K562 (cell line): ENCODE results near the gene GSK3B. TPM values are rescaled to one million over a fixed set of nuclear protein-coding genes. Genes with fewer than 3 reads are reported as not detected.

Experiments
- ASH1L ChIP-seq: fragments of 450-650 bp; IDR thresholded peaks from 2 replicates; pipeline ENCODE4 v1.6.1; 2018; ENCODE audit warnings: borderline replicate concordance, mild to moderate bottlenecking, low read depth; ENCODE audit not compliant: partially characterized antibody
- CHD1 ChIP-seq: fragments of 200-600 bp; sonication (generic); IDR thresholded peaks from one replicate; pipeline ENCODE4 v1.6.1; 2012; ENCODE audit warnings: mild to moderate bottlenecking, moderate library complexity, low read length, inconsistent platforms
- CREB1 ChIP-seq, 2 experiments: sonication (generic) in 1 of 2; formaldehyde crosslinking in 1 of 2; IDR thresholded peaks; 2 replicates each; pipeline versions ENCODE4 v1.6.1 to v1.8.0; 2012 to 2022; ENCODE audit warnings: inconsistent platforms in 1 of 2, mild to moderate bottlenecking in 1 of 2, missing genetic modification reagents in 1 of 2, moderate library complexity in 1 of 2
- CREM ChIP-seq: IDR thresholded peaks from 2 replicates; pipeline ENCODE4 v1.6.1; 2014; ENCODE audit warnings: antibody characterized with exemption, low read depth
- NFYB ChIP-seq: IDR thresholded peaks from 2 replicates; pipeline ENCODE4 v1.6.1; 2011; ENCODE audit warnings: mild to moderate bottlenecking, moderate library complexity; ENCODE audit not compliant: insufficient read length; ENCODE audit errors: extremely low read depth
- RBM25 ChIP-seq: fragments of 200-400 bp; formaldehyde crosslinking; IDR thresholded peaks from 2 replicates; pipeline ENCODE4 v1.6.1; 2018; ENCODE audit warnings: low read length, low read depth, moderate library complexity; ENCODE audit not compliant: severe bottlenecking
- RCOR1 ChIP-seq, 2 experiments: IDR thresholded peaks; 2 replicates each; pipeline ENCODE4 v1.6.1; 2012; ENCODE audit warnings: low read depth in 2 of 2, low read length in 2 of 2, borderline replicate concordance in 1 of 2, improper control_type of control experiment in 1 of 2
- SAFB2 ChIP-seq: fragments of 200-400 bp; formaldehyde crosslinking; IDR thresholded peaks from 2 replicates; pipeline ENCODE4 v1.6.1; 2018; ENCODE audit warnings: borderline replicate concordance, low read length, low read depth, moderate library complexity; ENCODE audit not compliant: severe bottlenecking
- SIN3A ChIP-seq, 2 experiments: fragments of 150-350 bp in 1 of 2; IDR thresholded peaks; 2 replicates each; pipeline ENCODE4 v1.6.1; 2011 to 2016; ENCODE audit warnings: borderline replicate concordance in 2 of 2, low read depth in 2 of 2, low read length in 2 of 2, mild to moderate bottlenecking in 2 of 2, moderate library complexity in 2 of 2; ENCODE audit not compliant: control insufficient read depth in 1 of 2
- SIX5 ChIP-seq, 2 experiments: IDR thresholded peaks; 2 replicates each; pipeline ENCODE4 v1.6.1; 2011; ENCODE audit warnings: low read length in 2 of 2, borderline replicate concordance in 1 of 2, low read depth in 1 of 2, mild to moderate bottlenecking in 1 of 2, moderate library complexity in 1 of 2; ENCODE audit not compliant: insufficient read depth in 1 of 2
- SRSF1 ChIP-seq: fragments of 200-400 bp; formaldehyde crosslinking; IDR thresholded peaks from 2 replicates; pipeline ENCODE4 v1.6.1; 2017; ENCODE audit warnings: mild to moderate bottlenecking, low read depth, low read length, moderate library complexity
- TBP ChIP-seq: optimal IDR thresholded peaks from 2 replicates; pipeline ENCODE3; 2011; ENCODE audit warnings: low read depth, low read length, improper control_type of control experiment
- ZNF707 ChIP-seq: fragments of 250-450 bp; sonication (Bioruptor Pico); conservative IDR thresholded peaks from 2 replicates; pipeline ENCODE4 v1.8.0; 2022; ENCODE audit warnings: inconsistent platforms, mild to moderate bottlenecking, moderate library complexity
- polyA plus RNA-seq, 8 experiments: library from polyadenylated mRNA; depleted of rRNA in 4 of 8; stranded (reverse) in 5 of 8; unstranded in 3 of 8; fragments of >200 nt; fragmentation: Nextera tagmentation in 2 of 8; fragmentation: Illumina TruSeq in 1 of 8; extraction: Ambion mirVana in 2 of 8; extraction: Trizol in 1 of 8; gene quantifications; 2 replicates each; pipeline versions ENCODE4 v1.2.1 to v1.2.3, GENCODE V29; 2011 to 2014; ENCODE audit warnings: inconsistent platforms in 1 of 8, missing spikeins in 1 of 8
- total RNA-seq, 7 experiments: library from RNA; depleted of rRNA in 6 of 7; stranded (reverse); fragments of >200 nt in 6 of 7; fragmentation: Illumina TruSeq in 2 of 7; extraction: Trizol in 2 of 7; gene quantifications; 2 replicates each; pipeline versions ENCODE4 v1.2.1 to v1.2.3, GENCODE V29; 2011 to 2021; ENCODE audit warnings: low replicate concordance in 1 of 7
- TF ChIP-seq, protein P1 (sequence below): fragments of 450-650 bp; formaldehyde crosslinking; IDR thresholded peaks from 2 replicates; pipeline ENCODE4 v1.4.0; 2020; ENCODE audit warnings: mild to moderate bottlenecking, moderate library complexity
- TF ChIP-seq, protein P2 (sequence below): fragments of 450-650 bp; IDR thresholded peaks from 2 replicates; pipeline ENCODE4 v1.6.1; 2016
- TF ChIP-seq, protein P3 (sequence below): fragments of 250-450 bp; sonication (Bioruptor Pico); IDR thresholded peaks from 2 replicates; pipeline ENCODE4 v1.5.0; 2020; ENCODE audit warnings: mild to moderate bottlenecking, borderline replicate concordance
- TF ChIP-seq, protein P4 (sequence below): fragments of 450-650 bp; IDR thresholded peaks from 2 replicates; pipeline ENCODE4 v1.6.1; 2017; ENCODE audit warnings: antibody characterized with exemption
- TF ChIP-seq, protein P5 (sequence below): fragments of 450-650 bp; formaldehyde crosslinking; IDR thresholded peaks from 2 replicates; pipeline ENCODE4 v1.4.0; 2020; ENCODE audit warnings: mild to moderate bottlenecking

Gene GSK3B
- total and polyA plus RNA-seq, 9 of the 15 experiments (the other 6 are each of a cell fraction or from before 2014, with no cell fraction given): 4.7 to 25.0 (median 18.7) TPM

DNA sequence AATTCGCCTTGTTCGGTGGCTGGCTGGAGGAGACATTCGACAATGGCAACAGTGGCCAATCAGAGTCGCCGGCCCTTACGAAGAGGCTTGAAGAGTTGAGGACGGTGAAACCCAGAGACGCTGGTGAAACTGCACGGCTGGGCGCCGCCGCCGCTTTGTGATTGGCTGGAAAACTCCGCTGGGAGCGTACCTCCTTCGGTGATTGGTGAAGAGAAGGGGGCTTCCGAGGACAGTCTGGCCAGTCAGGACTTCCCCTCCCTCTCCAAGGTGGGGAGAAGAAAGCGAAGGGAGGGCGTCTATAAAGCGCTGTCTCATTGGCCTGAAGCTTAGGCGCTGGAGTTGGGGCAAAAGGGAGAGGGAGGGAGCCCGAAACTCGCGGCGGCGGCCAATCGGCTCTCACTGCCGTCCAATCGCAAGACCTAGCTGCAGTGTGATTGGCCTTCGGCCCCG is 554 bp upstream of the GSK3B start (continued):
- TF ChIP-seq TBP (peak; percentile 53), SRSF1 (0 out of 2 replicates have a peak, but pooled peaks have one; percentile 7), SAFB2 (no peak), CHD1 (no peak), CREB1 (IDR thresholded peaks at IDR 0.05) (peak; percentile 10; the same call in 1 of the 2 replicates), CREB1 (CRISPR knock-in tag; IDR thresholded peaks at IDR 0.05) (no peak), RCOR1 (IDR thresholded peaks at IDR 0.05; ENCODE audit: borderline replicate concordance in 1 of 2, low read depth in 2 of 2, low read length in 2 of 2) (peak in 1 of 2 experiments; percentile 45; a peak in 1 of 4 replicates), NFYB (peak; percentile 96), SIN3A (IDR thresholded peaks at IDR 0.05; ENCODE audit: borderline replicate concordance in 2 of 2, control insufficient read depth in 1 of 2, low read depth in 2 of 2, low read length in 2 of 2) (no peak), SIX5 (IDR thresholded peaks at IDR 0.05; ENCODE audit: borderline replicate concordance in 1 of 2, insufficient read depth in 1 of 2, low read depth in 1 of 2, low read length in 2 of 2) (no peak), ASH1L (peak; percentile 89), RBM25 (peak; percentile 87), ZNF707 (no peak), CREM (peak; percentile 52; the same call in 1 of the 2 replicates)
- TF ChIP-seq, protein P1, sequence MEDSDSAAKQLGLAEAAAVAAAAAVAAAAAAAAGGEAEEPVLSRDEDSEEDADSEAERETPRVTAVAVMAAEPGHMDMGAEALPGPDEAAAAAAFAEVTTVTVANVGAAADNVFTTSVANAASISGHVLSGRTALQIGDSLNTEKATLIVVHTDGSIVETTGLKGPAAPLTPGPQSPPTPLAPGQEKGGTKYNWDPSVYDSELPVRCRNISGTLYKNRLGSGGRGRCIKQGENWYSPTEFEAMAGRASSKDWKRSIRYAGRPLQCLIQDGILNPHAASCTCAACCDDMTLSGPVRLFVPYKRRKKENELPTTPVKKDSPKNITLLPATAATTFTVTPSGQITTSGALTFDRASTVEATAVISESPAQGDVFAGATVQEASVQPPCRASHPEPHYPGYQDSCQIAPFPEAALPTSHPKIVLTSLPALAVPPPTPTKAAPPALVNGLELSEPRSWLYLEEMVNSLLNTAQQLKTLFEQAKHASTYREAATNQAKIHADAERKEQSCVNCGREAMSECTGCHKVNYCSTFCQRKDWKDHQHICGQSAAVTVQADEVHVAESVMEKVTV: 0 out of 2 replicates have a peak, but pooled peaks have one; percentile 2
- TF ChIP-seq, protein P2, sequence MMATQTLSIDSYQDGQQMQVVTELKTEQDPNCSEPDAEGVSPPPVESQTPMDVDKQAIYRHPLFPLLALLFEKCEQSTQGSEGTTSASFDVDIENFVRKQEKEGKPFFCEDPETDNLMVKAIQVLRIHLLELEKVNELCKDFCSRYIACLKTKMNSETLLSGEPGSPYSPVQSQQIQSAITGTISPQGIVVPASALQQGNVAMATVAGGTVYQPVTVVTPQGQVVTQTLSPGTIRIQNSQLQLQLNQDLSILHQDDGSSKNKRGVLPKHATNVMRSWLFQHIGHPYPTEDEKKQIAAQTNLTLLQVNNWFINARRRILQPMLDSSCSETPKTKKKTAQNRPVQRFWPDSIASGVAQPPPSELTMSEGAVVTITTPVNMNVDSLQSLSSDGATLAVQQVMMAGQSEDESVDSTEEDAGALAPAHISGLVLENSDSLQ: peak; percentile 32; the same call in 1 of the 2 replicates
- TF ChIP-seq, protein P3, sequence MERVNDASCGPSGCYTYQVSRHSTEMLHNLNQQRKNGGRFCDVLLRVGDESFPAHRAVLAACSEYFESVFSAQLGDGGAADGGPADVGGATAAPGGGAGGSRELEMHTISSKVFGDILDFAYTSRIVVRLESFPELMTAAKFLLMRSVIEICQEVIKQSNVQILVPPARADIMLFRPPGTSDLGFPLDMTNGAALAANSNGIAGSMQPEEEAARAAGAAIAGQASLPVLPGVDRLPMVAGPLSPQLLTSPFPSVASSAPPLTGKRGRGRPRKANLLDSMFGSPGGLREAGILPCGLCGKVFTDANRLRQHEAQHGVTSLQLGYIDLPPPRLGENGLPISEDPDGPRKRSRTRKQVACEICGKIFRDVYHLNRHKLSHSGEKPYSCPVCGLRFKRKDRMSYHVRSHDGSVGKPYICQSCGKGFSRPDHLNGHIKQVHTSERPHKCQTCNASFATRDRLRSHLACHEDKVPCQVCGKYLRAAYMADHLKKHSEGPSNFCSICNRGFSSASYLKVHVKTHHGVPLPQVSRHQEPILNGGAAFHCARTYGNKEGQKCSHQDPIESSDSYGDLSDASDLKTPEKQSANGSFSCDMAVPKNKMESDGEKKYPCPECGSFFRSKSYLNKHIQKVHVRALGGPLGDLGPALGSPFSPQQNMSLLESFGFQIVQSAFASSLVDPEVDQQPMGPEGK (CRISPR knock-in tag): no peak
- TF ChIP-seq, protein P4, sequence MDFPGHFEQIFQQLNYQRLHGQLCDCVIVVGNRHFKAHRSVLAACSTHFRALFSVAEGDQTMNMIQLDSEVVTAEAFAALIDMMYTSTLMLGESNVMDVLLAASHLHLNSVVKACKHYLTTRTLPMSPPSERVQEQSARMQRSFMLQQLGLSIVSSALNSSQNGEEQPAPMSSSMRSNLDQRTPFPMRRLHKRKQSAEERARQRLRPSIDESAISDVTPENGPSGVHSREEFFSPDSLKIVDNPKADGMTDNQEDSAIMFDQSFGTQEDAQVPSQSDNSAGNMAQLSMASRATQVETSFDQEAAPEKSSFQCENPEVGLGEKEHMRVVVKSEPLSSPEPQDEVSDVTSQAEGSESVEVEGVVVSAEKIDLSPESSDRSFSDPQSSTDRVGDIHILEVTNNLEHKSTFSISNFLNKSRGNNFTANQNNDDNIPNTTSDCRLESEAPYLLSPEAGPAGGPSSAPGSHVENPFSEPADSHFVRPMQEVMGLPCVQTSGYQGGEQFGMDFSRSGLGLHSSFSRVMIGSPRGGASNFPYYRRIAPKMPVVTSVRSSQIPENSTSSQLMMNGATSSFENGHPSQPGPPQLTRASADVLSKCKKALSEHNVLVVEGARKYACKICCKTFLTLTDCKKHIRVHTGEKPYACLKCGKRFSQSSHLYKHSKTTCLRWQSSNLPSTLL: no peak
- TF ChIP-seq, protein P5, sequence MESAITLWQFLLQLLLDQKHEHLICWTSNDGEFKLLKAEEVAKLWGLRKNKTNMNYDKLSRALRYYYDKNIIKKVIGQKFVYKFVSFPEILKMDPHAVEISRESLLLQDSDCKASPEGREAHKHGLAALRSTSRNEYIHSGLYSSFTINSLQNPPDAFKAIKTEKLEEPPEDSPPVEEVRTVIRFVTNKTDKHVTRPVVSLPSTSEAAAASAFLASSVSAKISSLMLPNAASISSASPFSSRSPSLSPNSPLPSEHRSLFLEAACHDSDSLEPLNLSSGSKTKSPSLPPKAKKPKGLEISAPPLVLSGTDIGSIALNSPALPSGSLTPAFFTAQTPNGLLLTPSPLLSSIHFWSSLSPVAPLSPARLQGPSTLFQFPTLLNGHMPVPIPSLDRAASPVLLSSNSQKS (CRISPR knock-in tag): no peak
